Activated CD4-positive, alpha-beta memory T cell treated with anti-CD3 and anti-CD28 coated beads for 36 hours (primary cell): ENCODE results near the gene CCDC63. TPM values are rescaled to one million over a fixed set of nuclear protein-coding genes. Genes with fewer than 3 reads are reported as not detected.

Experiments
- CTCF ChIA-PET: fragments of 350-600 bp; sonication (Branson Sonifier 250); formaldehyde crosslinking; loops from one replicate; lab custom pipeline; 2021; ENCODE audit warnings: antibody characterized with exemption, inconsistent platforms; lab: Charles Lee
- POLR2A ChIA-PET: fragments of 350-600 bp; sonication (Branson Sonifier 250); formaldehyde crosslinking; loops from one replicate; lab custom pipeline; 2021; ENCODE audit warnings: antibody characterized with exemption; lab: Charles Lee
- DNase-seq: peaks from one replicate; pipeline ENCODE4 v3.0.0-alpha.2; 2020
- H3K27ac Mint-ChIP-seq: one replicate; pipeline ENCODE4 v1.8.0; 2021; ENCODE audit warnings: mixed read lengths
- H3K27me3 Mint-ChIP-seq: one replicate; pipeline ENCODE4 v1.8.0; 2021; ENCODE audit warnings: mixed read lengths
- H3K36me3 Mint-ChIP-seq: one replicate; pipeline ENCODE4 v1.8.0; 2021; ENCODE audit warnings: mixed read lengths
- H3K4me1 Mint-ChIP-seq: one replicate; pipeline ENCODE4 v1.8.0; 2021; ENCODE audit warnings: low read depth, mixed read lengths
- H3K4me3 Mint-ChIP-seq: one replicate; pipeline ENCODE4 v1.8.0; 2021; ENCODE audit warnings: mild to moderate bottlenecking, mixed read lengths
- H3K9me3 Mint-ChIP-seq: one replicate; pipeline ENCODE4 v1.8.0; 2021; ENCODE audit warnings: mixed read lengths
- intact Hi-C: fragments of 100-400 bp; cut with micrococcal nuclease; formaldehyde crosslinking; loops from one replicate; pipeline ENCODE4 v1.15.1; 2023
- total RNA-seq, 2 experiments: library from RNA; stranded (reverse); gene quantifications; one replicate each; pipeline ENCODE4 v1.2.3, GENCODE V29; 2021

The CCDC63 gene
- total RNA-seq, 2 experiments from 2014 or later, result not detected

DNA sequence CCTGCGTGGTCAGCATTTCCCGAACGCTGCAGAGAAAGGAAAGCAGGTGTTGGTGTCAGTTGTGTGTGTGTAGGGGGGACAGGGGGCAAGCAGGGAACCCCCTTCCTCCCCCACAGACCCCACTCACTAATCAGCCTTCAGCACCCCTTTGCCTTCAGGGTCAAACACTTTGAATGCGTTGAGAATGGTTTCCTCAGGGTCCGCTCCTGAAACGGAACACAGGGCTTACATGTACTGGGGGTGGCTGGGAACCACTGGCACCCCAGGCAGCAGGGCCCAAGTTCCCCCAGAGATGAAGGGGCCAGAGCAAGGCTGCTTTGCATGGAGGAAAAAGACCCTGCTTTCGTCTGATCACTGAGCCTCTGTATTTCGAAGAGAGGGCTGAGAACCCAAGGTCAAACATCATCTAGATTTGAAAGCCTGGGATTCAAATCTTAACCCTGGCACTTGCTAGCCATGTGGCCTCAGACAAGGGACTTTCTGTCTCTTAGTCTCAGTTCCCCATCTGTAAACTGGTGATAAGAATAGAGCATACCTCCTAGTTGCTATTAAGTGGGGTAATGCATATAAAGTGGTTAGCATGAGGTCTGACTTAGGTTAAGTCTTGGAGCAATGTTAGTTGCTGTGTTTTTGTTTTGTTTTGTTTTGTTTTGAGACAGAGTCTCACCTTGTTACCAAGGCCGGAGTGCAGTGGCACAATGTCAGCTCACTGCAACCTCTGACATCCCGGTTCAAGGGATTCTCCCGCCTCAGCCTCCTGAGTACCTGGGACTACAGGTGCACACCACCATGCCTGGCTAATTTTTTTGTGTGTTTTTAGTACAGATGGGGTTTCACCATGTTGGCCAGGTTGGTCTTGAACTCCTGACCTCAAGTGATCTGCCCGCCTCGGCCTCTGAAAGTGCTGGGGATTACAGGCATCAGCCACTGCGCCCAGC, 66.6 kb downstream of the CCDC63 start:
- Mint-ChIP-seq H3K4me1 (no peaks in the 10 kb centered on the region), H3K27me3 (peaks cover 6% of the 10 kb centered on the region), H3K36me3 (no peaks in the 10 kb centered on the region), H3K27ac (no peak overlapping the region), H3K9me3 (no peaks in the 10 kb centered on the region), H3K4me3 (no peak overlapping the region)
- POLR2A ChIA-PET, result no interaction called here
- CTCF ChIA-PET, result no interaction called here
- intact Hi-C loops, result no loop called here
- no peak for DNase-seq

GRCh38 chr12:110916295-110916875, 69.6 kb downstream of the CCDC63 start:
- Mint-ChIP-seq H3K9me3 (no peaks in the 10 kb centered on the region), H3K4me3 (no peak overlapping the region), H3K4me1 (no peaks in the 10 kb centered on the region), H3K27me3 (peaks cover 17% of the 10 kb centered on the region), H3K36me3 (no peaks in the 10 kb centered on the region), H3K27ac (no peak overlapping the region)
- ChIA-PET CTCF (no interaction called here), POLR2A (no interaction called here)
- intact Hi-C loops, result no loop called here
- DNase-seq, result no peak

- ChIA-PET CTCF (no interaction called here), POLR2A (no interaction called here)
- H3K27me3 Mint-ChIP-seq, result peaks cover 18% of the 10 kb centered on the region
- H3K27ac Mint-ChIP-seq, result no peak overlapping the region
- no peak overlapping the region for H3K4me3 Mint-ChIP-seq
- intact Hi-C loops, result no loop called here
- no peaks in the 10 kb centered on the region for H3K4me1 Mint-ChIP-seq
- H3K36me3 Mint-ChIP-seq, result no peaks in the 10 kb centered on the region
- no peak for DNase-seq
- no peaks in the 10 kb centered on the region for H3K9me3 Mint-ChIP-seq
Measured at GRCh38 chr12:110917467-110917866, 70.7 kb downstream of the CCDC63 start.

DNA sequence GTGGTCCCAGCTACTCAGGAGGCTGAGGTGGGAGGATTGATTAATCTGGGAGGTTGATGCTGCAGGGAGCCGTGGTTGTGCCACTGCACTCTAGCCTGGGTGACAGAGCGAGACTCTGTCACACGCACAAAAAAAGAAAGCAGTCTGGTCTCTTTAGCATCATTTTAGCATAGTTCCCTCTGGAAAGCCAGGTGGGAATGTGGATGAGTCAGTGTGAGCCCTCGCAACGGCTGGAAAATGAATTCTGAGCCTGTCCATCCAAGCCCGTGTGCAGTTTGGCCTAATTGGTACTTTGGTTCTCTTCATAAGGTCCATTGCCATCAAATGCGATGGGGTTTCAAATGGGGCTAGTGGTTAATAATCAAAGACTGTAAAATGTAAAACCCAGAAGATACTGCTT, 71.2 kb downstream of the CCDC63 start:
- H3K4me1 Mint-ChIP-seq, result no peaks in the 10 kb centered on the region
- H3K36me3 Mint-ChIP-seq, result no peaks in the 10 kb centered on the region
- intact Hi-C loops, result no loop called here
- peaks cover 18% of the 10 kb centered on the region for H3K27me3 Mint-ChIP-seq
- ChIA-PET POLR2A (no interaction called here), CTCF (no interaction called here)
- H3K27ac Mint-ChIP-seq, result no peak overlapping the region
- H3K4me3 Mint-ChIP-seq, result no peak overlapping the region
- H3K9me3 Mint-ChIP-seq, result no peaks in the 10 kb centered on the region
- DNase-seq, result no peak

- H3K4me1 Mint-ChIP-seq, result no peaks in the 10 kb centered on the region
- H3K9me3 Mint-ChIP-seq, result no peaks in the 10 kb centered on the region
- no peaks in the 10 kb centered on the region for H3K36me3 Mint-ChIP-seq
- CTCF ChIA-PET, result no interaction called here
- no peak overlapping the region for H3K4me3 Mint-ChIP-seq
- intact Hi-C loops, result no loop called here
- peaks cover 19% of the 10 kb centered on the region for H3K27me3 Mint-ChIP-seq
- POLR2A ChIA-PET, result no interaction called here
- DNase-seq, result no peak
- H3K27ac Mint-ChIP-seq, result no peak overlapping the region
Measured at GRCh38 chr12:110919720-110920119, 72.9 kb downstream of the CCDC63 start.

DNA sequence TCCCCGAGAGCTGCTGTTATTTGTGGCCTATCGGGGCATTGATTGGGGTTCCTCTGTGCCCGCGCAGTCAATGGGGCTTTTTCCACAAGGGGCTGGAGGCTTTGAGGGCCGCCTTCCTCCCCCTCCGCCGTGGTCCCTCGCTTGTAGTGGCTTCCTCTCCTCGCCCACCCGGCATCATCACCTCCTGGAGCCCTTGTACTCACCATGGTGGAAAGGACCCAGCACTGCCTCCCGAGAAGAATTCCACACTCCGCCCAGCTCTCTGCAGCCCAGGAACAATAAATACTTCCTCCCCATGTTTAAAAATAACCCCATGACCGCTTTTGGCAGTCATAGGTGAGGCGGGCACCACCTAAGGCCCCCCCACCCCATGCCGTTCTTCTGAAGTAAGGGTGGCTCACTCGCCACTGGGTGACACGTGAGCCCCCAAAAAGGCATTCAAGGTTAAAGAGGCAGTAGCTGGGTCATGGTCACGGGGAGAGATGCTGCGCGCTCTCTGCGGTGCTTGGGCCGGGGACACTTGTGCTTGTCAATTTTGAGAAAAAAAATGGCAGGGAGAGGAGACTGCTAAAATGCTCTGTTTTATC, 73.6 kb downstream of the CCDC63 start, which contains the start of gene MYL2:
MYL2 (minus strand) TSS at position 256 of the 587 bp plus-strand sequence; CDS start at position 206, 50 bp downstream.
- CTCF ChIA-PET, result no interaction called here
- Mint-ChIP-seq H3K27me3 (peaks cover 17% of the 10 kb centered on the region), H3K9me3 (no peaks in the 10 kb centered on the region), H3K4me1 (no peaks in the 10 kb centered on the region), H3K36me3 (no peaks in the 10 kb centered on the region), H3K4me3 (no peak within 1 kb of the TSS), H3K27ac (no peak within 1 kb of the TSS)
- intact Hi-C loops, result no loop called here
- DNase-seq, result no peak
- POLR2A ChIA-PET, result no interaction called here

DNA sequence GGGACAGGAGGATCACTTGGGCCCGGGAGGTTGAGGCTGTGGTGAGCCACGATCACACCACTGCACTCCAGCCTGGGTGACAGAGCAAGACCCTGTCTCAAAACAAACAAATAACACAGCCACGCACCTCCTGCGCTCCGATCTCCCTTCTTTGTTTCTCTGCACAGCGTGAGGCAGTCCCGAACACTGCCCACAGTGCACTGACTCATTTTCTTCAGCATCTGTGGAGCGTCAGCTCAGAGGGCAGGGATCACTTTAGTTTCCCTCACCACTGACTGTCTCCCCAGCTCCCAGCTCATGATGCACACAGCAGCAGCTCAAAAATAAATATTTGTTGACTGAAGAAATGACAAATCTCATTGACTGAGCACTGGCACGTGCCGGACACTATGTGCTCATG, 74.5 kb downstream of the CCDC63 start:
- no peaks in the 10 kb centered on the region for H3K36me3 Mint-ChIP-seq
- intact Hi-C loops, result no loop called here
- no peak for DNase-seq
- ChIA-PET CTCF (no interaction called here), POLR2A (no interaction called here)
- peaks cover 17% of the 10 kb centered on the region for H3K27me3 Mint-ChIP-seq
- H3K4me1 Mint-ChIP-seq, result no peaks in the 10 kb centered on the region
- H3K9me3 Mint-ChIP-seq, result no peaks in the 10 kb centered on the region
- no peak overlapping the region for H3K27ac Mint-ChIP-seq
- no peak overlapping the region for H3K4me3 Mint-ChIP-seq

GRCh38 chr12:110922652-110923051, 75.9 kb downstream of the CCDC63 start:
- peaks cover 16% of the 10 kb centered on the region for H3K27me3 Mint-ChIP-seq
- H3K9me3 Mint-ChIP-seq, result no peaks in the 10 kb centered on the region
- H3K4me1 Mint-ChIP-seq, result no peaks in the 10 kb centered on the region
- H3K36me3 Mint-ChIP-seq, result no peaks in the 10 kb centered on the region
- no peak for DNase-seq
- intact Hi-C loops, result no loop called here
- no peak overlapping the region for H3K27ac Mint-ChIP-seq
- ChIA-PET CTCF (no interaction called here), POLR2A (no interaction called here)
- no peak overlapping the region for H3K4me3 Mint-ChIP-seq

DNA sequence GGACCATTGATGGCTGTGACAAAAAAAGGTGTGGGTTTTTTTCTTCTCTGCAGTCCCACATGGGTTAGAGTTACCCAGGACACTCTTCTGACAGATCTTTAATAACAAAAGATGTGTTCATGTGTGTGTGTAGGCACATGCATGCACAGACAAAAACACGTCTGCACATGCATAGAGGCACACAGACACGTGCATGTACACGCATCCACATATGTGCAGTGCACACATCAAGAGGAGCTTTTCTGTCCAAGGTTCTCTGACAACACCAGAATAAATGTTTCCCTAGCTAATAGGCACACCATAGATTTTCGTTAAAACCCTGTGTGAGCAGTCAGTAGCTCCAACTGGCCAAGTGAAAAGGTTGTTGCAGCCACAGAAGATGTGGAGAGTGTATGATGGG, 76.4 kb downstream of the CCDC63 start:
- no peaks in the 10 kb centered on the region for H3K36me3 Mint-ChIP-seq
- H3K27ac Mint-ChIP-seq, result no peak overlapping the region
- CTCF ChIA-PET, result no interaction called here
- no peaks in the 10 kb centered on the region for H3K4me1 Mint-ChIP-seq
- peaks cover 16% of the 10 kb centered on the region for H3K27me3 Mint-ChIP-seq
- intact Hi-C loops, result no loop called here
- no peak for DNase-seq
- no peaks in the 10 kb centered on the region for H3K9me3 Mint-ChIP-seq
- no peak overlapping the region for H3K4me3 Mint-ChIP-seq
- POLR2A ChIA-PET, result no interaction called here

DNA sequence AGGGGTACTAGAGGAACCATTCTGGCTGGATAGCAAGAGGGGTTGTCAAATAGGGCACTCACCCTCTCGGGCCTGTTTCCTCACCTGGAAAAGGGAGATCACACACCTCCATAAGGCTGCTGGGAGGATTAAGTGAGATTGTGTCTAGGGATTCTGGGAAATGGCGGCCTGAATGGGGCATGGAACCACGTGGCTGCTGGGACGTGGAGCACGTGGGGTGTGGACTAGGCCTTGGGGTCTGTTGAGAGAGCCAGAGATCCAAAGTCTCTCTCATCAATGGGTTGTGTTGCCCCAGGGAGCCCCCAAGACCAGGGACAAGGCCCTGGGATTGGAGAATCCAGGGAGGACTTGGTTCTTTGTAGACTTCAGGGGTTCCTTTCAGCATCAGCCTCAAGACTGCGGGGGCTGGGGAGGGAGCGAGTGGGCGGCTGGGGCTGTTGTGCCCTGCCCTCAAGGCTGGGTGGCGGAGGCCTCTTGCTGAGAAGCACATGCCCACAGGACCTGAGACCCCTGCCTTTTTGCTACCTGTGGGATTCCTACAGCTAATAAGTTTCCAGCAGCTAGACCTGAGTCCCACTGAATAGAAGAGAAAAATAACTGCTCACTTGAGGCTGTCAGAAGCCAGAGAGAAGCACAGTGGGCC, 77.0 kb downstream of the CCDC63 start:
- intact Hi-C loops, result no loop called here
- CTCF ChIA-PET, result no interaction called here
- Mint-ChIP-seq H3K4me1 (no peaks in the 10 kb centered on the region), H3K36me3 (no peaks in the 10 kb centered on the region), H3K9me3 (no peaks in the 10 kb centered on the region), H3K4me3 (no peak overlapping the region), H3K27me3 (peaks cover 16% of the 10 kb centered on the region), H3K27ac (no peak overlapping the region)
- POLR2A ChIA-PET, result no interaction called here
- DNase-seq, result no peak

GRCh38 chr12:110927546-110927945, 80.8 kb downstream of the CCDC63 start:
- POLR2A ChIA-PET, result no interaction called here
- H3K27me3 Mint-ChIP-seq, result peaks cover 3% of the 10 kb centered on the region
- intact Hi-C loops, result no loop called here
- CTCF ChIA-PET, result no interaction called here
- DNase-seq, result no peak
- no peaks in the 10 kb centered on the region for H3K9me3 Mint-ChIP-seq
- no peak overlapping the region for H3K4me3 Mint-ChIP-seq
- no peaks in the 10 kb centered on the region for H3K4me1 Mint-ChIP-seq
- H3K36me3 Mint-ChIP-seq, result no peaks in the 10 kb centered on the region
- H3K27ac Mint-ChIP-seq, result no peak overlapping the region

DNA sequence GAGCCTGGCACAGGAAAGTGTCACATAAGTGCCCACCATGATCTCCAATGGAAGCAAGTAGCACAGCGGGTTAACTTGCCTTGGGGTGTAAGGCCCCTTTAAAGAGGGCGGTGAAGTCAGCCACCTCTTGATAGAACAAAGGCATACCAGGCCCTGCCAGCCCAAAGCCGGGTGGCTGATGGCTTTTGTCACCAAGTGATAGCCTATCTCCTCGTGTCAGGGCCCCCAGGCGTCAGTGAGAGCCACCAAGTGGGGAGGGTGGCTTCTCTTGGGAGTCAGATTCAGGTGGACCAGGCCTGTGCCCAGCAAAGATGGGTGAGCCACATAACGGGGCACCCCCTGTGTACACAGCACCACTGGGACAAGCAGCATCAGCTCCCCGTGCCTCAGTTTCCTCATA, 81.9 kb downstream of the CCDC63 start:
- ChIA-PET CTCF (no interaction called here), POLR2A (no interaction called here)
- Mint-ChIP-seq H3K27me3 (peaks cover 3% of the 10 kb centered on the region), H3K4me3 (no peak overlapping the region), H3K9me3 (no peaks in the 10 kb centered on the region), H3K36me3 (no peaks in the 10 kb centered on the region), H3K27ac (no peak overlapping the region), H3K4me1 (no peaks in the 10 kb centered on the region)
- no peak for DNase-seq
- intact Hi-C loops, result no loop called here
